Tibial nerve (tissue), 4 donors: ENCODE results near the gene APP. TPM values are rescaled to one million over a fixed set of nuclear protein-coding genes. Genes with fewer than 3 reads are reported as not detected.

Source experiments
- DNase-seq, 2 donors: peaks; one replicate each; pipeline ENCODE4 v3.0.0-alpha.2; 2019; ENCODE audit warnings: low spot score in 2 of 2
- H3K27ac ChIP-seq, 4 donors: fragments of 200-600 bp; sonication (generic) in 3 of 4; one replicate each; pipeline ENCODE4 v1.5.1; 2017 to 2019; ENCODE audit warnings: mild to moderate bottlenecking in 1 of 4
- H3K27me3 ChIP-seq, 2 donors: fragments of 200-600 bp; sonication (generic) in 1 of 2; one replicate each; pipeline versions ENCODE4 v1.5.1 to v1.6.0; 2017 to 2019
- H3K36me3 ChIP-seq, 3 donors: fragments of 200-600 bp; sonication (generic); one replicate each; pipeline ENCODE4 v1.5.1; 2018 to 2019
- H3K4me1 ChIP-seq, 4 donors: fragments of 200-600 bp; sonication (generic) in 3 of 4; one replicate each; pipeline ENCODE4 v1.5.1; 2017 to 2019
- H3K4me3 ChIP-seq, 4 donors: fragments of 200-600 bp; sonication (generic) in 3 of 4; one replicate each; pipeline ENCODE4 v1.5.1; 2017 to 2019; ENCODE audit warnings: mild to moderate bottlenecking in 1 of 4, moderate library complexity in 1 of 4
- H3K9me3 ChIP-seq, 4 donors: fragments of 200-600 bp; sonication (generic) in 3 of 4; one replicate each; pipeline ENCODE4 v1.5.1; 2017 to 2019
- CTCF ChIP-seq, 5 experiments: fragments of 200-600 bp in 3 of 5; fragments of 450-650 bp in 2 of 5; sonication (generic) in 3 of 5; IDR thresholded peaks; one replicate each; pipeline ENCODE4 v1.5.1; 2016 to 2019; ENCODE audit warnings: antibody characterized with exemption in 5 of 5, mild to moderate bottlenecking in 3 of 5, moderate library complexity in 2 of 5
- EP300 ChIP-seq, 2 donors: sonication (generic); formaldehyde crosslinking; IDR thresholded peaks; one replicate each; pipeline ENCODE4 v1.6.1; 2017; ENCODE audit warnings: antibody characterized with exemption in 2 of 2, mild to moderate bottlenecking in 1 of 2
- POLR2A ChIP-seq, 2 donors: fragments of 450-650 bp; IDR thresholded peaks; one replicate each; pipeline ENCODE4 v1.6.1; 2017; ENCODE audit warnings: antibody characterized with exemption in 2 of 2, mild to moderate bottlenecking in 2 of 2, moderate library complexity in 2 of 2
- WGBS, 2 donors: methylation state at CpG; one replicate each; pipeline ENCODE4 v1.1.5; 2018; 5-methylcytosine and 5-hydroxymethylcytosine counted together
- total RNA-seq, 4 donors: library from RNA; depleted of rRNA; stranded (reverse); fragments of >200 nt; gene quantifications; one replicate each; pipeline ENCODE4 v1.1.0, GENCODE V29; 2016

Gene APP
- total RNA-seq, 4 donors from 2014 or later = 271 to 327 (median 293) TPM

DNA sequence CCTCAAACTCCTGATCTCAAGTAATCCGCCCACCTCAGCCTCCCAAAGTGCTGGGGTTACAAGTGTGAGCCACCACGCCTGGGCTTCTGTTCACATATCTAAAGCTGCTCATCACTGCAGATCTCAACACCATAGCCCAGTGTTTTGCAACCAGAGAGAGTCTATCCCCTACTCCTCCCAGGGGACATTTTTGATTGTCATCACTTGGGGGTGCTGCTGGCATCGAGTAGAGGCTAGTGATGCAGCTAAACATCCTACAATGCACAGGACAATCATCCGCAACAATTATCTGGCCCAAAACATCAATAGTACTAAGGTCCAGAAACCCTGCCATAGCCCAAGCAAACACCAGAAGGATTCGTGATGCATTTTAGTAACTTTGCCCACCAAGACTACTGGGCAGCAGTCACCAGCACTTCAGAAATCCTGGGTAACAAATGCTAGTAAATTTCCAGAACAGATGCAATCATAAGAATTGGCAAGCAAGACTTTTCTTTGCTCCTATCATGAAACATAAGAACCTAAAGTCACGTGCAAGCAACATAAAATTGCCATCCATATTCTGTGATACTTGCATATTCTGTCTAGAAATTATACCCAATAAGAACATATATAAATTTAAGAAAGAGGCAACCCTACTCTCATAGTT lies 159.2 kb downstream of the APP start:
- DNase-seq = no peak
- H3K4me3 ChIP-seq = no peak overlapping the region
- 87 to 92% methylated on average over 6 of the region's 6 CpGs for WGBS, 2 donors
- no peak overlapping the region for H3K27ac ChIP-seq
- peaks cover 0 to 19% (median 0%) of the 10 kb centered on the region in 4 donors for H3K4me1 ChIP-seq
- no peaks in the 10 kb centered on the region for H3K36me3 ChIP-seq
- no peaks in the 10 kb centered on the region for H3K27me3 ChIP-seq
- TF ChIP-seq EP300 (IDR thresholded peaks at IDR 0.05) = no peak
- no peak for TF ChIP-seq POLR2A (IDR thresholded peaks at IDR 0.05)
- no peak for TF ChIP-seq CTCF (IDR thresholded peaks at IDR 0.05)
- H3K9me3 ChIP-seq = no peaks in the 10 kb centered on the region

DNA sequence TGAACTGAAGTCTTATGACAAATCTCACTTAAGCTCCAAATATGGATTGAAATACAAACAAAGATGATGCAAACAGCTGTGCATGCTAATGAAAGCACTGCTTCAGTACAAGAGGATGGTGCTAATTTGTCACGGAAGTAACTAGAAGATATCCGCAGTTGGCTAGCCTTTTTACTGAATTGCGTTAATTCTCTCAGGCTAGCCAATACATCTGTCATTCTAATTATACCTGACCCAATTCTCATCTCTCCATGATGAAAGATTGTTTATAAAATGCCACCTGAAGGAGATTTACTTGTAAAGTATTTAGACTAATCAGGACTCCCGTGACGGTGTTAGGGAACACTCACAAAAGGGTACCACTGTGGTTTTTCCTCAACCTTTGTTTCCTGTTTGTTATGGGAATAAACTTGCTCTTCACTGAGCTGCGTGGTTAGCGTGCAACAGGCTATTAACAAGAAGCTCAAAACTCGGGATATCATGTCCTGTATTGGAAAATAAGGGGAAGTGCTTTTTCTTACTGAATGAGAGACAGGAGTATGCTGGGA lies 162.5 kb downstream of the APP start:
- Histone ChIP-seq H3K4me3 (no peak overlapping the region), H3K4me1 (peaks cover 0 to 24% (median 0%) of the 10 kb centered on the region in 4 donors), H3K36me3 (no peaks in the 10 kb centered on the region), H3K9me3 (no peaks in the 10 kb centered on the region), H3K27ac (peak overlapping the region in 1 of 4 donors; percentile 44), H3K27me3 (no peaks in the 10 kb centered on the region)
- WGBS, 2 donors = 69 to 71% methylated on average over 8 of the region's 8 CpGs
- DNase-seq = no peak
- TF ChIP-seq EP300 (IDR thresholded peaks at IDR 0.05) (peak in 1 of 2 donors; percentile 14), POLR2A (IDR thresholded peaks at IDR 0.05) (no peak)

- H3K4me1 ChIP-seq = peaks cover 0 to 24% (median 0%) of the 10 kb centered on the region in 4 donors
- H3K27ac ChIP-seq = no peak overlapping the region
- no peaks in the 10 kb centered on the region for H3K9me3 ChIP-seq
- H3K36me3 ChIP-seq = no peaks in the 10 kb centered on the region
- H3K4me3 ChIP-seq = no peak overlapping the region
- no peak for DNase-seq
- no peaks in the 10 kb centered on the region for H3K27me3 ChIP-seq
- 96 to 98% methylated on average over 1 of the region's 1 CpG for WGBS, 2 donors
- TF ChIP-seq EP300 (IDR thresholded peaks at IDR 0.05) = no peak
- TF ChIP-seq CTCF (IDR thresholded peaks at IDR 0.05) = no peak
- TF ChIP-seq POLR2A (IDR thresholded peaks at IDR 0.05) = no peak
Observed at GRCh38 chr21:26005464-26005863, 165.1 kb downstream of the APP start.

- 97 to 99% methylated on average over 4 of the region's 4 CpGs for WGBS, 2 donors
Observed at GRCh38 chr21:26003404-26003803, 167.2 kb downstream of the APP start.

DNA sequence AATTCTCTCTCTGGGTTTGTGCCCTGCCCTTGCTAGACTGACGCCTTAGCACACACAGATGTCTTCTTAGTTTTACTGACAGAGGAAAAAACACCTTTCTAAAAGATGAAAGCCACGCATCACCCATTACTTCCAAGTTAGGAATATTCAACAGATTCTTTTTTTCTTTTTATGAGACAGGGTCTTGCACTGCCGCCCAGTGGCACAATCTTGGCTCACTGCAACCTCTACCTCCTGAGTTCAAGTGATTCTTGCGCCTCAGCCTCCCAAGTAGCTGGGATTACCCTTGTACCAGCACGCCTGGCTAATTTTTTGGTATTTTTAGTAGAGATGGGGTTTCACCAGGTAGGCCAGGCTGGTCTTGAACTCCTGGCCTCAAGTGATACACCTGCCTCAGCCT lies 169.2 kb downstream of the APP start:
- Histone ChIP-seq H3K36me3 (peaks cover 0 to 11% (median 0%) of the 10 kb centered on the region in 3 donors), H3K4me3 (no peak overlapping the region), H3K4me1 (peaks cover 0 to 18% (median 4%) of the 10 kb centered on the region in 4 donors), H3K27ac (no peak overlapping the region), H3K9me3 (no peaks in the 10 kb centered on the region), H3K27me3 (no peaks in the 10 kb centered on the region)
- TF ChIP-seq EP300 (IDR thresholded peaks at IDR 0.05) (no peak), POLR2A (IDR thresholded peaks at IDR 0.05) (no peak), CTCF (IDR thresholded peaks at IDR 0.05) (no peak)
- WGBS, 2 donors = 95 to 96% methylated on average over 5 of the region's 5 CpGs
- DNase-seq = no peak

More at GRCh38 chr21:26003404-26003803, 167.2 kb downstream of the APP start:
- no peak for TF ChIP-seq CTCF (IDR thresholded peaks at IDR 0.05)
- TF ChIP-seq POLR2A (IDR thresholded peaks at IDR 0.05) = no peak
- TF ChIP-seq EP300 (IDR thresholded peaks at IDR 0.05) = no peak
- DNase-seq = no peak
- no peak overlapping the region for H3K4me3 ChIP-seq
- H3K27me3 ChIP-seq = no peaks in the 10 kb centered on the region
- peaks cover 0 to 19% (median 0%) of the 10 kb centered on the region in 4 donors for H3K4me1 ChIP-seq
- no peaks in the 10 kb centered on the region for H3K9me3 ChIP-seq
- peaks cover 0 to 11% (median 0%) of the 10 kb centered on the region in 3 donors for H3K36me3 ChIP-seq
- H3K27ac ChIP-seq = no peak overlapping the region
